ENCODE measurements around the gene TMPRSS4. TPM values are rescaled to one million over a fixed set of nuclear protein-coding genes. Genes with fewer than 3 reads are reported as not detected.

TMPRSS4 gene
- total and polyA plus RNA-seq, 2 of the 13 experiments (the other 11 are each of a cell fraction or from before 2014, with no cell fraction given): 0.32 TPM; not detected in 1

- TF ChIP-seq, protein P1, sequence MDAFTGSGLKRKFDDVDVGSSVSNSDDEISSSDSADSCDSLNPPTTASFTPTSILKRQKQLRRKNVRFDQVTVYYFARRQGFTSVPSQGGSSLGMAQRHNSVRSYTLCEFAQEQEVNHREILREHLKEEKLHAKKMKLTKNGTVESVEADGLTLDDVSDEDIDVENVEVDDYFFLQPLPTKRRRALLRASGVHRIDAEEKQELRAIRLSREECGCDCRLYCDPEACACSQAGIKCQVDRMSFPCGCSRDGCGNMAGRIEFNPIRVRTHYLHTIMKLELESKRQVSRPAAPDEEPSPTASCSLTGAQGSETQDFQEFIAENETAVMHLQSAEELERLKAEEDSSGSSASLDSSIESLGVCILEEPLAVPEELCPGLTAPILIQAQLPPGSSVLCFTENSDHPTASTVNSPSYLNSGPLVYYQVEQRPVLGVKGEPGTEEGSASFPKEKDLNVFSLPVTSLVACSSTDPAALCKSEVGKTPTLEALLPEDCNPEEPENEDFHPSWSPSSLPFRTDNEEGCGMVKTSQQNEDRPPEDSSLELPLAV (CRISPR knock-in tag; conservative IDR thresholded peaks at IDR 0.05; ENCODE audit: low read depth): no peak
- TF ChIP-seq DPF2 (CRISPR knock-in tag; IDR thresholded peaks at IDR 0.05; ENCODE audit: borderline replicate concordance, low read depth): no peak
- peak; percentile 23 for TF ChIP-seq ASH2L (IDR thresholded peaks at IDR 0.05; ENCODE audit: insufficient read length, low read depth, low read length)
- TF ChIP-seq GATA4 (IDR thresholded peaks at IDR 0.05; ENCODE audit: borderline replicate concordance, low read depth): no peak
- TF ChIP-seq ZNF280D (CRISPR knock-in tag; IDR thresholded peaks at IDR 0.05): no peak
- no peak for TF ChIP-seq PRPF4 (IDR thresholded peaks at IDR 0.05; ENCODE audit: low read depth, low read length, poor library complexity, severe bottlenecking)
- TF ChIP-seq, protein P2, sequence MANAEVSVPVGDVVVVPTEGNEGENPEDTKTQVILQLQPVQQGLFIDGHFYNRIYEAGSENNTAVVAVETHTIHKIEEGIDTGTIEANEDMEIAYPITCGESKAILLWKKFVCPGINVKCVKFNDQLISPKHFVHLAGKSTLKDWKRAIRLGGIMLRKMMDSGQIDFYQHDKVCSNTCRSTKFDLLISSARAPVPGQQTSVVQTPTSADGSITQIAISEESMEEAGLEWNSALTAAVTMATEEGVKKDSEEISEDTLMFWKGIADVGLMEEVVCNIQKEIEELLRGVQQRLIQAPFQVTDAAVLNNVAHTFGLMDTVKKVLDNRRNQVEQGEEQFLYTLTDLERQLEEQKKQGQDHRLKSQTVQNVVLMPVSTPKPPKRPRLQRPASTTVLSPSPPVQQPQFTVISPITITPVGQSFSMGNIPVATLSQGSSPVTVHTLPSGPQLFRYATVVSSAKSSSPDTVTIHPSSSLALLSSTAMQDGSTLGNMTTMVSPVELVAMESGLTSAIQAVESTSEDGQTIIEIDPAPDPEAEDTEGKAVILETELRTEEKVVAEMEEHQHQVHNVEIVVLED (CRISPR knock-in tag; IDR thresholded peaks at IDR 0.05; ENCODE audit: borderline replicate concordance): peak; percentile 66
- no peak; the same call in 1 of the 2 replicates for TF ChIP-seq ZNF639 (CRISPR knock-in tag; conservative IDR thresholded peaks at IDR 0.05)
- TF ChIP-seq ZNF329 (CRISPR knock-in tag; IDR thresholded peaks at IDR 0.05; ENCODE audit: low read depth): no peak
- no peak for TF ChIP-seq ZNF737 (CRISPR knock-in tag; IDR thresholded peaks at IDR 0.05; ENCODE audit: borderline replicate concordance)
- no peak for TF ChIP-seq ZFP1 (CRISPR knock-in tag; IDR thresholded peaks at IDR 0.05)
- TF ChIP-seq FOXP4 (CRISPR knock-in tag; IDR thresholded peaks at IDR 0.05): no peak
- no peak for TF ChIP-seq KAT7 (CRISPR knock-in tag; IDR thresholded peaks at IDR 0.05; ENCODE audit: borderline replicate concordance)
- TF ChIP-seq AHR (CRISPR knock-in tag; IDR thresholded peaks at IDR 0.05): no peak
- TF ChIP-seq TCF7 (IDR thresholded peaks at IDR 0.05; ENCODE audit: low read depth): no peak
- TF ChIP-seq SALL1 (CRISPR knock-in tag; IDR thresholded peaks at IDR 0.05): peak; percentile 59
- peak; percentile 74 for TF ChIP-seq HIVEP1 (CRISPR knock-in tag; IDR thresholded peaks at IDR 0.05)
- TF ChIP-seq ZNF619 (CRISPR knock-in tag; IDR thresholded peaks at IDR 0.05): peak; percentile 94
- no peak for TF ChIP-seq ZNF850 (CRISPR knock-in tag; conservative IDR thresholded peaks at IDR 0.05)
These were observed 68.7 kb downstream of the TMPRSS4 start (continued) for GRCh38 chr11:118145285-118146227.

Measured in HepG2 (cell line).